ENCODE data around the gene ADPRHL1.
"Not testable (repeated sequence)": the region's sequence is repeated elsewhere in the genome, so short reads cannot be mapped to it uniquely, and the experiment has no call there.

DNA sequence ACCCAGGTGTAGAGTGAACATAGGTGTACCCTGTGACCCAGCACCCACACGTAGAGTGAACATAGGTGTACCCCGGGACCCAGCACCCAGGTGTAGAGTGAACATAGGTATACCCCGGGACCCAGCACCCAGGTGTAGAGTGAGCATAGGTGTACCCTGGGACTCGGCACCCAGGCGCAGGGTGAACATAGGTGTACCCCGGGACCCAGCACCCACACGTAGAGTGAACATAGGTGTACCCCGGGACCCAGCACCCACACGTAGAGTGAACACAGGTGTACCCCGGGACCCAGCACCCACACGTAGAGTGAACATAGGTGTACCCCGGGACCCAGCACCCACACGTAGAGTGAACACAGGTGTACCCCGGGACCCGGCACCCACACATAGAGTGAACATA, 16.4 kb downstream of the ADPRHL1 start:
- not testable (repeated sequence) for TF ChIP-seq EZH2phosphoT487 (IDR thresholded peaks at IDR 0.05; ENCODE audit: low read length)
- TF ChIP-seq, protein P1, sequence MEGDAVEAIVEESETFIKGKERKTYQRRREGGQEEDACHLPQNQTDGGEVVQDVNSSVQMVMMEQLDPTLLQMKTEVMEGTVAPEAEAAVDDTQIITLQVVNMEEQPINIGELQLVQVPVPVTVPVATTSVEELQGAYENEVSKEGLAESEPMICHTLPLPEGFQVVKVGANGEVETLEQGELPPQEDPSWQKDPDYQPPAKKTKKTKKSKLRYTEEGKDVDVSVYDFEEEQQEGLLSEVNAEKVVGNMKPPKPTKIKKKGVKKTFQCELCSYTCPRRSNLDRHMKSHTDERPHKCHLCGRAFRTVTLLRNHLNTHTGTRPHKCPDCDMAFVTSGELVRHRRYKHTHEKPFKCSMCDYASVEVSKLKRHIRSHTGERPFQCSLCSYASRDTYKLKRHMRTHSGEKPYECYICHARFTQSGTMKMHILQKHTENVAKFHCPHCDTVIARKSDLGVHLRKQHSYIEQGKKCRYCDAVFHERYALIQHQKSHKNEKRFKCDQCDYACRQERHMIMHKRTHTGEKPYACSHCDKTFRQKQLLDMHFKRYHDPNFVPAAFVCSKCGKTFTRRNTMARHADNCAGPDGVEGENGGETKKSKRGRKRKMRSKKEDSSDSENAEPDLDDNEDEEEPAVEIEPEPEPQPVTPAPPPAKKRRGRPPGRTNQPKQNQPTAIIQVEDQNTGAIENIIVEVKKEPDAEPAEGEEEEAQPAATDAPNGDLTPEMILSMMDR (IDR thresholded peaks at IDR 0.05; ENCODE audit: low read length), result not testable (repeated sequence)

Data from MM.1S (cell line).